GM12874 (cell line): ENCODE results near the gene FATE1.
A peak's percentile ranks its signal among the peaks of the same experiment; 100 is the strongest.

Source experiments
- TF ChIP-seq, protein P1 (sequence below): IDR thresholded peaks from 2 replicates; pipeline ENCODE4 v1.5.1; 2011; ENCODE audit warnings: low read depth, mild to moderate bottlenecking, control low read depth, low read length, moderate library complexity; ENCODE audit not compliant: insufficient read depth

Gene FATE1, protein sequence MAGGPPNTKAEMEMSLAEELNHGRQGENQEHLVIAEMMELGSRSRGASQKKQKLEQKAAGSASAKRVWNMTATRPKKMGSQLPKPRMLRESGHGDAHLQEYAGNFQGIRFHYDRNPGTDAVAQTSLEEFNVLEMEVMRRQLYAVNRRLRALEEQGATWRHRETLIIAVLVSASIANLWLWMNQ

DNA sequence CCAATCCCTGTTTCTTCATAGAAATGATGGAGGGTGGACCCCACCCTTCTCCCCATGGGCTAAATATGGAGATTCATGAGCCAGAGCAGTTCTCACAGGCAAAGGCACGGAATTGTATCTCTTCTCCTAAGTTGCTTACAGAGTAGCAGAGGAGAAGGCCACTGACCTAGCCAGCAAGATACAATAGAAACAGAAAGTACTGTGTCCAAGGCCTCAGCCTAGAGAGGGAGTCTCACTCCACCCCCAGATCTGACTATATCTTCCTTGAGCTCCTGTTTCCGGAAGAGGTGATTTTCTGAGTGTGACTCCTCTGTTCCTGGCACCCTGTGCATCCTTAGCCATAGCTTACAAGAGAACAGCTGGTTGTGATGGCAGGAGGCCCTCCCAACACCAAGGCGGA, at the start of gene FATE1:
Gene FATE1 (plus strand): TSS at position 284 of the 400 bp plus-strand sequence. CDS start 85 bp downstream, at position 369.
- TF ChIP-seq, protein P1, sequence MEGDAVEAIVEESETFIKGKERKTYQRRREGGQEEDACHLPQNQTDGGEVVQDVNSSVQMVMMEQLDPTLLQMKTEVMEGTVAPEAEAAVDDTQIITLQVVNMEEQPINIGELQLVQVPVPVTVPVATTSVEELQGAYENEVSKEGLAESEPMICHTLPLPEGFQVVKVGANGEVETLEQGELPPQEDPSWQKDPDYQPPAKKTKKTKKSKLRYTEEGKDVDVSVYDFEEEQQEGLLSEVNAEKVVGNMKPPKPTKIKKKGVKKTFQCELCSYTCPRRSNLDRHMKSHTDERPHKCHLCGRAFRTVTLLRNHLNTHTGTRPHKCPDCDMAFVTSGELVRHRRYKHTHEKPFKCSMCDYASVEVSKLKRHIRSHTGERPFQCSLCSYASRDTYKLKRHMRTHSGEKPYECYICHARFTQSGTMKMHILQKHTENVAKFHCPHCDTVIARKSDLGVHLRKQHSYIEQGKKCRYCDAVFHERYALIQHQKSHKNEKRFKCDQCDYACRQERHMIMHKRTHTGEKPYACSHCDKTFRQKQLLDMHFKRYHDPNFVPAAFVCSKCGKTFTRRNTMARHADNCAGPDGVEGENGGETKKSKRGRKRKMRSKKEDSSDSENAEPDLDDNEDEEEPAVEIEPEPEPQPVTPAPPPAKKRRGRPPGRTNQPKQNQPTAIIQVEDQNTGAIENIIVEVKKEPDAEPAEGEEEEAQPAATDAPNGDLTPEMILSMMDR = no peak

DNA sequence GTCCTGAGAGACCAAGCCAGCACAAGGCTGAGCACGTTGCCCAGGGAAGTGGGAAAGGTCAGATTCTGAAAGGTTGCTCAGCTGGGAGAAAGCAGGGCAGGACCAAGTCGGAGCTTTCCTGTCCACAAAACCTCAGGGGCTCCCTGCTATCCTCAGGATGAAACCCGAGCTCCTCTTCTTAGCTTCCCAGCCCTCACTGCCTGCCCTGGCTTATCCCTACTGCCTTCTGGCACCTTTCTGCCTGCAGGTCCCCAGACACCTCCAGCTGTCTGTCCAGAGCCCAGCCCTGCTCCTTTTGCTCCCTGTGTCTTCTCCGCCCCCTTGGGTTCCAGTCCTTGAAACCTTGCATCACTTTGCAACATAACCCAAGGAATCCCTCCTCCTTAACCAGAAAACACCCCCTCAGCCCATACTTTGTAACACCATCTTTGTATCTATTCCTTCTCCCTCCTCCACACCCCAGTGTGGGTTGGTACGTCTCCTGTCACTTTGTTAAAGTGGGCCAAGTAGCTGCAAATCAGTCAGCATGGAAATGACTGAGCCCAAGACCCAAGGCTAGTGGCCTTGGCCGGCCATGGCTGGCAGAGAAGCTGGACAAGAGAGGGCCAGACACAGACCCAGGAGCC, 40.6 kb upstream of the FATE1 start:
- TF ChIP-seq, protein P1 = no peak

DNA sequence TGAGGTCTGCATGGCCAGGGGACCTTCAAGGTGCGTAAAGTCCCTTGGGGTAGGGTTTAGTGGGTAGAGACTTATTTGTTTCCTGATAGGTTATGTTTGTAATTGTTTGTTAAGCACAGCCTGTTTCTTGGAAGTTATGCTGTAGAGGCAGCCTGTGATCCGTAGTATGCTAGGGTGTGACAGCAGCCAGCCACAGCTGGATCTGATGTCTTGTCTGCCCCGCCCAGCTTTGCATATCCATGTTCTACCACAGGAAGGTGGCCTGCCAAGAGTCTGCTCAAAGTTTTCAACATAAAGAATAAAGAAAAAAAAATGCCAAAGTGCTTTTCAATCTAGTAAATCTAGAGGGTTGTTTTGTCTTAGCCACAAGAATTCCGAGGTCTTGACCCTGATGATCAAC, 39.6 kb upstream of the FATE1 start:
- TF ChIP-seq, protein P1 = no peak

DNA sequence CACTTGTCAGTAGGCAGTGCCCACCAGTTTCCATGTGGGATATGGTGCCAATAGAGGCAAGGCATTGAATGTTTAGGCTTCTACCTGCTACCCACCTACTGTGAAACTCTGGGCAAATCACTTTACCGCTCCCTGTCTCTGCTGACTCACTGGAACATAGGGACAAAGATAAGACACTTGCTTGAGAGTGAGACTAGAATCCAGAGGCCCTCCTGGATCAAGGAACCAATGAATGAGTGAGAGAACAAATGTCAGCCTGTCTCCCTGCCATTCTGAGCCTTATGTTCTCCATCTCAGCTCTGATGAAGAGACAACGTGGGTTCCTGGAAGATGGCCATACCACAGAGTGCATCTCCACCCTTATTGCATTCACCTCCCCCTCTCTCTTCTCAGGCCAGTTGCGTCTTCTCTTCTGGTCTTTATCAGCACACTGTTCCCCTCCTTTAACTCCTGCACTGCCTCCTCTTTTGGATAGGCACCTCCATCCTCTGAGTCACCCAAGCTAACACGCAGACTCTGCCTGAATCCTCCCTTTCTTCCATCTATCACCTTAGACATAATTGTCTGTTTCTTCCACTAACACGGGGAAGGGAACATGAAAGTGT, 35.9 kb upstream of the FATE1 start:
- TF ChIP-seq, protein P1 = no peak

DNA sequence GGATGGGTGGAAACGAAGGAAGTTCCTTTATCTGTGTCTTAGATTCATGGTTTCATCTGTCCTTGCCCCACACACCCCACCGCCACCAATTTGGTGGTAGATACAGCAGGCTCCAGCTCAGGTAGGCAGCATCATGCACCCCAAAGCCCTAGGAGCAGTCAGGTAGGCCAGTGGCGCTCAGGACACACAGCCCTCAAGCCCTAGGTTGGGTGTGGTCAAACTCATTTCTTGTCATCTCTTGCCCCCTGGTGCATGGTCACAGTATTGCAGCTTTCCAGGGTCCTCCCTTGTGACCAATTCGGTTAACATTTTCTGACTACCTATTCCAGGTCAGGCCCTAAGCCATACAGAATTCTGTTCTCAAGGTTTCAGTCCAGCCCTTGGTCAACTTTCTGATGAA, 35.0 kb upstream of the FATE1 start:
- TF ChIP-seq, protein P1 = peak; percentile 65

DNA sequence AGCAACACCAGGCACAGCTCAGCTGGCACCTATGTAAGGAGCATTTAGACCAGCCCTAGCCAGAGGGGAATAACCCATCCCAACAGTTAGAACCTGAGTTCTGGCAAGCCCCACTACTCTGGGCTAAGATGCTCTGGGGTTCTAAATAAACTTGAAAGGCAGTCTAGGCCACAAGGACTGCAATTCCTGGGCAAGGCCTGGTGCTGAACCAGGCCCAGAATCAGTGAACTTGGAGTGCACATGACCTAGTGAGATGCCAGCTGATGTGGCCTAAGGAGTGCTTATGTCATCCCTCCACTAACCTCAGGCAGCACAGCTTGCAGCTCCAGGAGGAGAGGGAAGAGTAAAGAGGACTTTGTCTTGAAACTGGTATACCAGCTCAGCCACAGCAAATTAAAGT, 28.2 kb upstream of the FATE1 start:
- TF ChIP-seq, protein P1 = no peak

DNA sequence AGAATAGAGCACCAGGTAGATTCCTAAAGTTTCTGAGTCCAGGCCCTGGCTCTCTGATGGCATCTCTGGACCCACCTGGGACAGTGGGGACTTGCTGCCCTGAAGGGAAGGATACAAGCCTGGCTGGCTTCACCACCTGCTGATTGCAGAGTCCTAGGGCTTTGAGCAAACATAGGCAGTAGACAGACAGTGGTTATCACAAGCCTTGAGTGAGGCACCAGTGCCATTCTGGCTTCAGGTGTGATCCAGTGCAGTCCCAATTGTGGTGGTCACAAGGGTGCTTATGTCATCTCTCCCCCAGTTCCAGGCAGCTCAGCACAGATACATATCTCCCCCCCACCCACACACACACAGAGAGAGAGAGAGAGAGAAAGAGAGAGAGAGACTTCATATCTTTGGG, 27.1 kb upstream of the FATE1 start:
- TF ChIP-seq, protein P1 = no peak
